Activated T-cell treated with anti-CD3 and anti-CD28 coated beads, Interleukin-2, amount 50 U/mL, for 48 hours (primary cell): Measurements from ENCODE around the gene PRR23C.

Experiments used
- DNase-seq, 2 experiments: peaks; one replicate each; pipeline ENCODE4 v3.0.0-alpha.2; 2020

The PRR23C gene

GRCh38 chr3:138995706-138996105 lies 49.0 kb downstream of the PRR23C start:
- no peak for DNase-seq
